Lung (tissue), 12 donors: ENCODE results near the gene MUC5B. TPM values are rescaled to one million over a fixed set of nuclear protein-coding genes. Genes with fewer than 3 reads are reported as not detected.

Experiments
- ATAC-seq: fragments of 200-7000 bp; cut with Tn5 transposase; one replicate; pipeline ENCODE4 v1.9.1; 2020; ENCODE audit warnings: moderate number of reproducible peaks; ENCODE audit not compliant: insufficient read depth, low FRiP score
- DNase-seq, 3 donors: peaks; one replicate each; pipeline ENCODE4 v3.0.0-alpha.2; 2013 to 2017
- H3K27ac ChIP-seq, 2 donors: one replicate each; pipeline ENCODE4 v1.5.1; 2013; ENCODE audit warnings: mild to moderate bottlenecking in 2 of 2, moderate library complexity in 2 of 2, control low read depth in 1 of 2, inconsistent platforms in 1 of 2, low read depth in 1 of 2, low read length in 1 of 2
- H3K27me3 ChIP-seq, 3 donors: one replicate each; pipeline ENCODE4 v1.5.1; 2013; ENCODE audit warnings: low read length in 2 of 3; ENCODE audit not compliant: control insufficient read depth in 3 of 3, insufficient read depth in 3 of 3
- H3K36me3 ChIP-seq, 4 donors: one replicate each; pipeline ENCODE4 v1.5.1; 2013; ENCODE audit warnings: low read length in 4 of 4, mild to moderate bottlenecking in 1 of 4, moderate library complexity in 1 of 4; ENCODE audit not compliant: control insufficient read depth in 4 of 4, insufficient read depth in 4 of 4
- H3K4me1 ChIP-seq, 5 donors: one replicate each; pipeline ENCODE4 v1.5.1; 2013; ENCODE audit warnings: low read length in 5 of 5, mild to moderate bottlenecking in 2 of 5, moderate library complexity in 1 of 5; ENCODE audit not compliant: control insufficient read depth in 5 of 5, insufficient read depth in 5 of 5
- H3K4me3 ChIP-seq: one replicate; pipeline ENCODE4 v1.5.1; 2013; ENCODE audit warnings: mild to moderate bottlenecking, control low read depth, moderate library complexity
- H3K9ac ChIP-seq, 2 donors: one replicate each; pipeline ENCODE4 v1.5.1; 2013; ENCODE audit warnings: low read length in 2 of 2, control low read depth in 1 of 2; ENCODE audit not compliant: insufficient read depth in 1 of 2
- H3K9me3 ChIP-seq, 4 donors: one replicate each; pipeline ENCODE4 v1.5.1; 2013; ENCODE audit warnings: low read length in 3 of 4, mild to moderate bottlenecking in 1 of 4, moderate library complexity in 1 of 4; ENCODE audit not compliant: control insufficient read depth in 4 of 4, insufficient read depth in 3 of 4
- WGBS, 2 donors: extraction: QIAGEN DNeasy Blood & Tissue Kit; methylation state at CpG; one replicate each; pipeline ENCODE4 v1.1.7; 2013; 5-methylcytosine and 5-hydroxymethylcytosine counted together
- polyA plus RNA-seq, 2 donors: library from polyadenylated mRNA; stranded (reverse); fragments of 200-250 nt; gene quantifications; one replicate each; pipeline ENCODE4 v1.2.1, GENCODE V29; 2013
- total RNA-seq, 2 donors: library from RNA; depleted of rRNA in 1 of 2; stranded (reverse); fragments of >200 nt in 1 of 2; gene quantifications; one replicate each; pipeline ENCODE4 v1.2.1, GENCODE V29; 2014 to 2021
- TF ChIP-seq, protein P1 (sequence below): IDR thresholded peaks from 2 replicates; pipeline ENCODE4 v1.5.1; 2012; ENCODE audit warnings: mild to moderate bottlenecking; ENCODE audit errors: control extremely low read depth, extremely low read depth
- donor health status: control.
- donor health status: control.
- donor health status: Bipolar disorder and iron deficiency.
- donor health status: healthy.
- donor health status: DM: yes; HTN: yes; CAD: no.

Gene MUC5B
- total and polyA plus RNA-seq, 4 donors = 5.6 to 181 (median 28.2) TPM

DNA sequence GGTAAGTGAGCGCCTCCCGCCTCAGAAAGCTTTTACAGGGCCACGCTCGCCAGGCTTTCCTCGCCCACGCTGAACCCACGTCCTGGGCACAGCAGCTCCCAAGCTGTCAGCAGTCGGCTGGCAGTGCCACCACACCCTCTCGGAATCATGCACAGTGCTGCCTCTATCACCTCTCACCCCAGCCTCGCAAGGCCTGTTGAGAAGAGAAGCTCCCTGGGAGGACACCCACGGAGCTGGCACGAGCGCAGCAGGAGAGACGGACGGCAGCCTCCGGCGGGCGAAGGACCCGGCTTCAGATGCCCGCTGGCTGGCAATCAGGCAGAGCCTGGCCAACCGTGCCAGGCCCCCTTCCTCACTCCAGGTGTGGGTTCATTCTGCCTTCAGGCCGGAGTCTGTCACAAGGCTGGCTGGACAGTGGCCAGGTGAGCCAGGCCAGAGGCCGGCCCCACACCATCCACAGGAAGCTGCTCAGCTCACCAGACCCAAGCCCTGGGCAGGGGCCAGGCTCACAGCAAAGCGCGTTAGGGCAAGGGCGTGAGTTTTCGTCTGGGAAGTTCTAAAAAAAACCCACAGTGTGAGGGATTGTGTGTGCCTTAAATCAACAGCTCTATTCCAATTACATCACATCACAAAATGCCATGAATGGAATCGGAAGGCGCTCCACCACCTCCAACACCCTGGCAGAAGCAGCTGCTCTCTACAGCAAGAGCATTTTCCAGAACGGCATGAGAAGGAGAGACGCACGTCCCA lies 53.4 kb downstream of the MUC5B start:
- Histone ChIP-seq H3K9me3 (no peaks in the 10 kb centered on the region), H3K4me1 (no peaks in the 10 kb centered on the region), H3K27ac (peak overlapping the region in 1 of 2 donors; percentile 8), H3K4me3 (no peak overlapping the region), H3K36me3 (peaks cover 0 to 64% (median 2%) of the 10 kb centered on the region in 4 donors), H3K27me3 (no peaks in the 10 kb centered on the region), H3K9ac (no peak overlapping the region)
- DNase-seq (no peak), ATAC-seq (peak; percentile 4)
- TF ChIP-seq, protein P1, sequence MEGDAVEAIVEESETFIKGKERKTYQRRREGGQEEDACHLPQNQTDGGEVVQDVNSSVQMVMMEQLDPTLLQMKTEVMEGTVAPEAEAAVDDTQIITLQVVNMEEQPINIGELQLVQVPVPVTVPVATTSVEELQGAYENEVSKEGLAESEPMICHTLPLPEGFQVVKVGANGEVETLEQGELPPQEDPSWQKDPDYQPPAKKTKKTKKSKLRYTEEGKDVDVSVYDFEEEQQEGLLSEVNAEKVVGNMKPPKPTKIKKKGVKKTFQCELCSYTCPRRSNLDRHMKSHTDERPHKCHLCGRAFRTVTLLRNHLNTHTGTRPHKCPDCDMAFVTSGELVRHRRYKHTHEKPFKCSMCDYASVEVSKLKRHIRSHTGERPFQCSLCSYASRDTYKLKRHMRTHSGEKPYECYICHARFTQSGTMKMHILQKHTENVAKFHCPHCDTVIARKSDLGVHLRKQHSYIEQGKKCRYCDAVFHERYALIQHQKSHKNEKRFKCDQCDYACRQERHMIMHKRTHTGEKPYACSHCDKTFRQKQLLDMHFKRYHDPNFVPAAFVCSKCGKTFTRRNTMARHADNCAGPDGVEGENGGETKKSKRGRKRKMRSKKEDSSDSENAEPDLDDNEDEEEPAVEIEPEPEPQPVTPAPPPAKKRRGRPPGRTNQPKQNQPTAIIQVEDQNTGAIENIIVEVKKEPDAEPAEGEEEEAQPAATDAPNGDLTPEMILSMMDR = no peak
- 87 to 90% methylated on average over 29 to 32 of the region's 32 CpGs for whole genome bisulfite sequencing, 2 donors

DNA sequence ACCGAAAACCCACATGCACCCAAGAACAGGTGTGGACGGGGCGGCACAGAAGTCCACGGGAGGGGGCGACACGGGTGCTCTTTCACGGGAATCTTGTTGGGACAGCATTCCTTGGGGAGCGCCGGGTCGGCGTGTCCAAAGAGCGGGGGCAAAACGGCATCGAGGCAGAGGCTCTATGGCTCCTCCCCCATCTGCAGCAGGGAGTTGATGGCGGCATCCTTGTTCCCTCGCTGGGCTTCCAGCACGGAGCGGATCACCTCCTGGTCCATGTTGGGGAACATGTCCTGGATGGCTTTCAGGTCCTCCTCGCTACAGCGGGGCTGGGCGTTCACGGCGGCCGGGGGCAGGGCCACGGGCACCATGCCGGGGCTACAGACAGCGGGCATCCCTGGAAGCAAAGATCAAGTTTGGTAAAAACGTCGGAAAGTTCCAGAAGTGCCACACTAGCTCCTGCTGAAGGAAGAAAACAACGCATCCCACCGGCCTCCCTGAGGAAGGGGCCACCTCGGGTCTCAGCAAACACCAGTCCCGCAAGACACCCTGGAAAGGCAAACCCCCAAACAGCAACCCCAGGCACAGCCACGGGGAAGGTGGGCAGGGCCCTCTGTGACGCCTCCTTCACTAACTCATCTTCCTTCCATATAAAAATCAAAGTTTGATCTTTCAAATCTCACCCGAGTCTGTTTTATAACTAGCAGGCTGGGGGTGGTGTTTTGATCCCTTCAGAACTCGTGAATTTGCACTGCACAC lies 54.2 kb downstream of the MUC5B start:
- H3K27me3 ChIP-seq = no peaks in the 10 kb centered on the region
- no peak overlapping the region for H3K27ac ChIP-seq
- DNase-seq = no peak
- H3K4me1 ChIP-seq = peaks cover 0 to 3% (median 0%) of the 10 kb centered on the region in 5 donors
- TF ChIP-seq, protein P1 = no peak
- 92 to 95% methylated on average over 37 of the region's 37 CpGs for whole genome bisulfite sequencing, 2 donors
- H3K36me3 ChIP-seq = peaks cover 0 to 72% (median 2%) of the 10 kb centered on the region in 4 donors
- no peak for ATAC-seq
- no peak overlapping the region for H3K4me3 ChIP-seq
- no peak overlapping the region for H3K9ac ChIP-seq
- no peaks in the 10 kb centered on the region for H3K9me3 ChIP-seq

DNA sequence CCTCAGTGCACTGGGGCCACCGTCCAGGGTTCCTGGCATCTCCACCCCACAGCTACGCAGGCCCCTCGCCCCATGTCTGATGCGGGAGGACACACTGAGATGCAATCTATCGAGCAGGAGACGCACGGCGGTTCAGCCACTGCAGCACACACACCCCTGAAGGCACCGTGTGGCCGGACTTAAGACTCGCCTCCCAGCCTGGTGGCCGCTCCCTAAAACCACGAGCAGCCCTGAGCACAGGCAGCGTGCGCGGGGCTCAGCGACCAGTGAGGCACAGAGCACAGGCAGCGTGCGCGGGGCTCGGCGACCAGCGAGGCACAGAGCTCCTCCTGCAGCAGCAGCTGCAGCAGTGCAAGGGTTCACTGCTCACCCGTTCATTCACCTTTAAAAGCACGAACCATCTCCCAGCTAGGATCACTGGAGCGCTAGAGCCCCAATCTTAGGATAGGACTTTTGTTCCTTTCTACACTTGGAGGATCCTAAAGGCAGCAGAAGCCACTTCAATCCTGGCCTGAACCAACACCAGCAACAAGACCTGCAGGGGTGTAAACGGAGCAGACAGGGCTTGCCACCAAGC lies 55.2 kb downstream of the MUC5B start:
- Histone ChIP-seq H3K27me3 (no peaks in the 10 kb centered on the region), H3K36me3 (peaks cover 0 to 71% (median 2%) of the 10 kb centered on the region in 4 donors), H3K4me3 (no peak overlapping the region), H3K4me1 (peaks cover 0 to 3% (median 0%) of the 10 kb centered on the region in 5 donors), H3K9ac (no peak overlapping the region), H3K27ac (no peak overlapping the region), H3K9me3 (no peaks in the 10 kb centered on the region)
- WGBS, 2 donors = 95% methylated on average over 27 of the region's 27 CpGs
- no peak for ATAC-seq
- TF ChIP-seq, protein P1 = no peak
- no peak for DNase-seq
